ENCODE measurements around the gene DPP6.
"Not testable (repeated sequence)": the region's sequence is repeated elsewhere in the genome, so short reads cannot be mapped to it uniquely, and the experiment has no call there.

DNA sequence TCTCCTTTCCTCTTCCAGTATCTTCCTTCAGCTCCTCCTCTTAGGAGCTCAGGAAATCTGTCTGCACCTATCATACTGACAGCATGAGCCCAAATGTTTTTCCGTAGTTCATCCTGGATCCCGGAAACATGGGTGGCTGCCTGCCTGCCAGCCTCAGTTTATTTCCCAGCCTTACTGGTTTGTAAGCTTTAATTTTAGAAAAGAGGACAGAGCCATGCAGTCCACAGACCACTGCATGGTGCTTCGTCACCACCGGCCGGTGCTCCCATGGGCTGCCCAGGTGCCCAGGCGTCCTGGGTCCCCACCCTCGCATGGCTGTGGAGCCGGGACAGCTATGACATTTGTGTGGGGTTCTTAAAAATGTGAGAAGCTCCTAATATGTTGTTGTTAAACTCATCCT lies 24.4 kb upstream of the DPP6 start:
- TF ChIP-seq, protein P1, sequence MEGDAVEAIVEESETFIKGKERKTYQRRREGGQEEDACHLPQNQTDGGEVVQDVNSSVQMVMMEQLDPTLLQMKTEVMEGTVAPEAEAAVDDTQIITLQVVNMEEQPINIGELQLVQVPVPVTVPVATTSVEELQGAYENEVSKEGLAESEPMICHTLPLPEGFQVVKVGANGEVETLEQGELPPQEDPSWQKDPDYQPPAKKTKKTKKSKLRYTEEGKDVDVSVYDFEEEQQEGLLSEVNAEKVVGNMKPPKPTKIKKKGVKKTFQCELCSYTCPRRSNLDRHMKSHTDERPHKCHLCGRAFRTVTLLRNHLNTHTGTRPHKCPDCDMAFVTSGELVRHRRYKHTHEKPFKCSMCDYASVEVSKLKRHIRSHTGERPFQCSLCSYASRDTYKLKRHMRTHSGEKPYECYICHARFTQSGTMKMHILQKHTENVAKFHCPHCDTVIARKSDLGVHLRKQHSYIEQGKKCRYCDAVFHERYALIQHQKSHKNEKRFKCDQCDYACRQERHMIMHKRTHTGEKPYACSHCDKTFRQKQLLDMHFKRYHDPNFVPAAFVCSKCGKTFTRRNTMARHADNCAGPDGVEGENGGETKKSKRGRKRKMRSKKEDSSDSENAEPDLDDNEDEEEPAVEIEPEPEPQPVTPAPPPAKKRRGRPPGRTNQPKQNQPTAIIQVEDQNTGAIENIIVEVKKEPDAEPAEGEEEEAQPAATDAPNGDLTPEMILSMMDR (conservative IDR thresholded peaks at IDR 0.05; ENCODE audit: low read depth, low read length), result not testable (repeated sequence)
- TF ChIP-seq EZH2phosphoT487 (IDR thresholded peaks at IDR 0.05; ENCODE audit: borderline replicate concordance, low read length), result not testable (repeated sequence)
